ENCODE data around the gene SPRR2G.
"Not testable (repeated sequence)": the region's sequence is repeated elsewhere in the genome, so short reads cannot be mapped to it uniquely, and the experiment has no call there.

SPRR2G gene

DNA sequence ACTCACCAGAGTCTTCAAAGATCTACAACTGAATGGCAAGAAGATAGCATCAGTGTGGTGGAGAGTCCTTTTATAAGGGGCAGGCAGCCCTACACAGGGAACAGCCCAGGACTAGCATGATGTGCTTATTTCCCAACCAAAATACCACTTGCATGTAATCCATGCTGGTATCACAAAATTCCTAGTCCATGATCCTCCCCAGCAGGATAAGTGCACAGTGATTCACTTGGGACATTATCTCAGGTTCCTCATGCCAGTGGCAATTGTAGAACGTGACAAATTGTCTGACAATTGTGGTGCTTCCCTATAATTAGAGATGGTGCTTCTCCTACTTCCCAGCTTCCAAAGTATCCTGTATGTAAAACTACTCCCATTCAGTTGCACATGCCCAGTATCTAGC, at the start of gene SPRR2G:
Gene SPRR2G, minus strand, starts transcription at position 45 of the 400 bp plus-strand sequence. CDS start 780 bp downstream, outside the sequence.
- DNase-seq: no peak

DNA sequence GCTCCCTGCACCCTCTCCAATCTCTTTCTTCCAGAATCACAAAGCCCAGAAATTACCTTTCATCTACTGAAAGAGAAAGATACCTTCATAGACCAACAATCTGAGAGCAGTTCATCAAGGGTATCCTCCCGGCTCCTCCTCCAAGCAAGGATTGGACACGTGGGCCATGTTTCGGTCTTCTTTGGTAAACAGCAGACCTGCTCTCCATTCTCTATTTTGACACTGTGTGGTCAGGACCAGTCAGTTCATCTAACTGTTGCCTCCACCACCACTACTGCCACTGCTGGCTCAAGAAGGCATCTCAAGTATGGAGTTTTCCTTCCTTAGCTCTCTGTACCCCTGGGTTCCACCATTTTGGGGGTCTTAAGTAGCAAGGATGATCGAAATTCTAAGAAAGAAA, 44.5 kb upstream of the SPRR2G start:
- DNase-seq: no peak

GRCh38 chr1:153194331-153195050, 43.8 kb upstream of the SPRR2G start:
- no peak for DNase-seq

GRCh38 chr1:153192697-153193096, 42.0 kb upstream of the SPRR2G start:
- DNase-seq: no peak

DNA sequence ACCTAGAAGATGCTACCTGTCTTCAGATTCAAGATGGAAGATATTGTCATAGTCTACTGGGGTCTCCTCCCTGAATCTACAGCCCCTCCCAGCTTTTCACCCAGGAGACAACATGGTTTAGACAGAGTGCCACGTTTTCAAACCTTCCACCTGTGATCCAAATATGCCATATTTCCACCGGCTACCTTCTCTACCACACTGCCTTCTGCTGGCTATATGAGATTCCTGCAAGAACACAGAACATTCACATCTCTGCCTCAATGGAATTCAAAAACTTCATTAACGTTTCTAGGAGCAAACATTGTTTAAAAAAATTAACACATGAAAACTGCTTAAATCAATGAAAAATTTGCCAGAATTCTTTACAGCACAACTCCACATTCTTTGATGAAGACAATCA, 39.7 kb upstream of the SPRR2G start:
- no peak for DNase-seq

- DNase-seq: not testable (repeated sequence)
These were observed 37.6 kb upstream of the SPRR2G start for GRCh38 chr1:153188301-153188700.

GRCh38 chr1:153180556-153180955, 29.9 kb upstream of the SPRR2G start:
- no peak for DNase-seq

GRCh38 chr1:153178922-153179321, 28.2 kb upstream of the SPRR2G start:
- no peak for DNase-seq

DNA sequence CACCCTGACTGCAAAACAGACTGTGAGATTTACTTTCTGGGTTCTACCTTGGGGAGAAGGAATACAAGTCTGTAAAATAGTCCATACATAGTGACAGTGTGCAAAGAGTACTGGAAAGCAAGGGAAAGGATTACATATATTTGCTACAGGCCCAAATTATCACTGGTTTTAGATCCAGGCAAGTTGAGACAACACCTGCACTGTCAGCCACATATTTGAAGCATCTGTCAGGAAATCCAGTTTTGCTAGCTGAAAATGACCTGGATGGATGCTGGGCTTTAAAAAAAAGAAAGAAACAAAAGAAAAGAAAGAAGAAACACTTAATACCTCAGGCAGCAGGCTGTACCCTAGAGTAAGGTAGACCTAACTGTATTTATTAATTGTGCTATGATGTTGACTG, 23.9 kb upstream of the SPRR2G start:
- DNase-seq: no peak

DNA sequence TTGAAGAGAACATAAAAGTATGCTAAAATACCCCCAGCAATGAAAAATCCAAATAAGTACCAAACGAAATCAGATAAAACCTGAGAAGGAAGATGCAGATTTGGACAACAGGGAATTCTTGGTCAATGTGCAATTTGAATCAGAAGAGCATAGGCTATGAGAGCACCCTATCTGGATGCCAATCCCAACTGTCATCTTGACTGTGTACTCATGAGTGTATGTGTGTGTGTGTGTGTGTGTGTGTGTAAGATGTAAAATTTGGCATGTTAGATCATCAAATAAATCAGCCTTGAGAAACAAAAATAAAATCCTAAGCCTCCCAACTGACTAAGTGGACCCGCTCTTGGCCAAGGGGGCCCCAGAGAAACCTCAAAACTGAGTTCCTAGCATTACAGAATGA, 18.0 kb upstream of the SPRR2G start:
- no peak for DNase-seq

GRCh38 chr1:153155541-153155940, 4.9 kb upstream of the SPRR2G start:
- DNase-seq: no peak

GRCh38 chr1:153152481-153152880, 1.8 kb upstream of the SPRR2G start:
- DNase-seq: no peak

DNA sequence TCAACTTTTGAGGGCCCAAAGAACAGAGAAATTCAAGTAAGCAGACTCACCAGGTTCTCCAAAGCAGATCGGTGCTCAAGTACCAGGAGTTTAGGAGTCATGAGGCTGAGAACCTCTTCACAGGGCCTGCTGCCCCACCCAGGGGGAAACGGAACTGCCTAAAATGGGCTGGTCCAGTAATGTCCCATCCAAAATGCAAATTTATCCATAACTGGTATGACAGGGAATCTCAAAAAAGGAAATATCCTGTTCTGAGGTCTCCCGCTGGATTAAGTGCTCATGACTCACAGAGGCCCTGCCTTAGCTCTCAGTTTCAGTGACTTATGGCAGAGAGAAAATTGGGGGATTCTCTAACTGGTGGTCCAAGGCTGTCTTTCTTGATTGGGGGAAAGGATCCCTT, 9.3 kb downstream of the SPRR2G start:
- no peak for DNase-seq

DNA sequence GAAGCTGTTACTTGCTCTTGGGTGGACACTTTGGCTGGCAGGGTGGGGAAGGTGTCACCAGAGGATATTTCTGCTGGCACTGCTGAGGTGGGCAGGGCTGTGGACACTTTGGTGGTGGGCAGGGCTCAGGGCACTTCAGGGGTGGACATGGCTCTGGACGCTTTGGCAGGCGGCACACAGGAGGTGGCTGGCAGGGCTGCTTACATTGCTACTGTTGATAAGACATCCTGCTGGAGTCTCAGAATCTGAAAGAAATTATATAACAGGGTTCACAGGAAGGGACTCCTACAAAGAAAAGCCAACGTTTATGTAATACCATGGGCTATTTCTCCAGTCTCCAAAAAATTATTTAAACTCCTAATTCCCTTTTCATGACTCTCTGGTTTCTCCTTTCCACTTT, 10.2 kb downstream of the SPRR2G start:
- no peak for DNase-seq

GRCh38 chr1:153133743-153134142, 16.9 kb downstream of the SPRR2G start:
- DNase-seq: no peak

DNA sequence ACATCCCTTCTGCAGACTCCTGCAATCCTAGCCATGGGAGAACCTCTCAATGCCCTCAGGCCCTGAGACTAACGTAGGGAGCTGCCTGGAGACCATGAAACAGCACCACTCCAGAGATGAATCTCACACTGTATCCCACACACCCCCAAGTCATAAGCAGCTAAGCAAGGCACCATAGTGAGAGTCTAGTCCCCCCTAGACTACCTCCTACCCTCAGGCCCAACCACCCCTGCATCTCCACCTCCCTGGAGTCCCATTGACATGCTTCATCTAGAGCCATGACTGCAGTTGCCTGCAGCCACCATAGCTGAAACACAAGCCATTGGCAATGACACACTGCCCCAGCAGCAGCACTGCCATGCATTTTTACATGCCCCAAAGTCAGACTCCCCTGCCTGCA, 17.4 kb downstream of the SPRR2G start:
- no peak for DNase-seq

- not testable (repeated sequence) for DNase-seq
These were observed 22.0 kb downstream of the SPRR2G start for GRCh38 chr1:153128688-153129087.

DNA sequence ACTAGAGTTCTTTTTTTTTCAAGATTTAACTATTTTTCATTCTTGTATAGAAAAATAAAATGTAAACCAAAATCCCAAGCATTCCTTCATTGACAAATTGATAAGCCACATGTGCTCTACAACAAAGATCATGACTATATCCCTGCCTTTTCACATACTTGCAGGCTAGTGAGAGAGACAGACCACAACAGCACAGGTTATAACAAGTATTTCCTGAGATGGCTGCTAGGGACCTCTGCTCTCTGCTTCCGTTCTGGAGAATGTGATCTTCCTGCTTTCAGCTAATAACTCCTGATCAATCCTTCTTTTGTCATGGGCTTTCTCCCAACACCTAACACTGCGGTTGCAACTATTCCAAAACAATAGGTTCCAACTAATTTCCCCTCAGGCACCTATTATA, 23.4 kb downstream of the SPRR2G start:
- DNase-seq: no peak

GRCh38 chr1:153125536-153125935, 25.2 kb downstream of the SPRR2G start:
- no peak for DNase-seq

DNA sequence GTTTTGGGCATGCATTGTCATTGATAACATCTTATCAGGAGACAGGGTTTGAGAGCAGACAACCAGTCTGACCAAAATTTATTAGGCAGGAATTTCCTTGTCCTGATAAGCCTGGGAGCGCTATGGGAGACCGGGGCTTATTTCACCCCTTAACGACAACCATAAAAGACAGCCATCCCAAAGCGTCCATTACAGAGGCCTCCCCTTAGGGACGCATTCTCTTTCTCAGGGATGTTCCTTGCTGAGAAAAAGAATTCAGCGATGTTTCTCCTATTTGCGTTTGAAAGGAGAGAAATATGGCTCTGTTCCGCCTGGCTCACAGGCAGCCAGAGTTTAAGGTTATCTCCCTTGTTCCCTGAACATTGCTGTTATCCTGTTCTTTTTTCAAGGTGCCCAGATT, 26.9 kb downstream of the SPRR2G start:
- DNase-seq: not testable (repeated sequence)

- DNase-seq: peak; percentile 29
These were observed 27.8 kb downstream of the SPRR2G start for GRCh38 chr1:153122831-153123421.

GRCh38 chr1:153120945-153121344, 29.7 kb downstream of the SPRR2G start:
- no peak for DNase-seq

GRCh38 chr1:153119491-153119971, 31.2 kb downstream of the SPRR2G start:
- no peak for DNase-seq

DNA sequence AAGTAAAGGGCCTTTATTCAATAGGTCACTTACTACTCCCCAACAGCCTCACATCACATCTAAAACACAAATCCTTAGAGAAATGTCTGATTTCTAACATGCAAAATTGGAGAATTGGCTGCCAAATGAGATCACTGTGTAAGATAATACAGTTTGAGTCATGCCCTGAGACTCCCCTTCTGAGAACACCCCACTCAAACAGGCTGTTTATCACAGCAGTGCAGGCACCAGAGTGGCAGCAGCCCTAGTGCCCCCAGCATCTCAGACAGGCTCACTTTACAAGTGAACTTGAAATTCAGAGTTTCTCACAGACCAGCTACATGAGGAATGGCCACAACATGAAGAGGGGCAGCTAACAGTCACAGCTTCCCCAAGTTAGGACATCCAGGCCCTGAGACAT, 35.4 kb downstream of the SPRR2G start:
- not testable (repeated sequence) for DNase-seq

DNA sequence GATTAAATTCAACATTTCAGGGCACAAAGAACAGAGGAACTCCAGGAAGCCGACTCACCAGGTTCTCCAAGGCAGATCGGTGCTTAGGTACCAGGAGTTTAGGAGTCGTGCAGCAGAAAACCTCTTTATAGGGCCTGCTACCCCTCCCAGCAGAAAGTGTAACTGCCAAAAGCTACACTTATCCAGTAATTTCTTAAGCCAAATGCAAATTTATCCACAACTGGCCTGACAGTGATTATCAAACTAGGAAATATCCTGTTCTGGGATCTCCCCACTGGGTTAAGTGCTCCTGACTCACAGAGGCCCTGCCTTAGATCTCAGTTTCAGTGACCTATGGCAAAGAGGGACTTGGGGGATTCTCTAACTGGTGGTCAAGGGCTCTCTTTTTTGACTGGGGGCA, 37.3 kb downstream of the SPRR2G start, which contains the start of gene SPRR2F:
Gene SPRR2F, minus strand, starts transcription at position 101 of the 400 bp plus-strand sequence. CDS start 783 bp downstream, outside the sequence.
- no peak for DNase-seq

Data from NCI-H2171 (cell line).